Gastrocnemius medialis (tissue), 4 donors: ENCODE data around the gene ELL2. TPM values are rescaled to one million over a fixed set of nuclear protein-coding genes. Genes with fewer than 3 reads are reported as not detected.
A peak's percentile ranks its signal among the peaks of the same experiment; 100 is the strongest.

Experiments used
- ATAC-seq, 2 donors: fragments of 150-250 bp; one replicate each; pipeline ENCODE4 v1.9.1; 2016
- DNase-seq, 2 donors: peaks; one replicate each; pipeline ENCODE4 v3.0.0-alpha.2; 2019
- H3K27ac ChIP-seq, 4 donors: fragments of 200-600 bp; sonication (generic); 1 replicate in 1 of 4; 2 replicates in 3 of 4; pipeline ENCODE4 v1.5.1; 2016 to 2018; ENCODE audit warnings: mild to moderate bottlenecking in 2 of 4, moderate library complexity in 1 of 4
- H3K27me3 ChIP-seq, 3 donors: fragments of 200-600 bp; sonication (generic) in 2 of 3; 1 replicate in 1 of 3; 2 replicates in 2 of 3; pipeline versions ENCODE4 v1.5.1 to v1.6.0; 2016 to 2019; ENCODE audit warnings: mild to moderate bottlenecking in 1 of 3, moderate library complexity in 1 of 3
- H3K36me3 ChIP-seq, 2 donors: fragments of 200-600 bp; sonication (generic) in 1 of 2; one replicate each; pipeline ENCODE4 v1.5.1; 2017 to 2018
- H3K4me1 ChIP-seq, 2 donors: fragments of 200-600 bp; sonication (generic) in 1 of 2; one replicate each; pipeline ENCODE4 v1.5.1; 2016 to 2017; ENCODE audit warnings: mild to moderate bottlenecking in 2 of 2
- H3K4me3 ChIP-seq, 4 donors: fragments of 200-600 bp; sonication (generic) in 3 of 4; 1 replicate in 1 of 4; 2 replicates in 3 of 4; pipeline ENCODE4 v1.5.1; 2016 to 2019; ENCODE audit warnings: mild to moderate bottlenecking in 2 of 4
- H3K9me3 ChIP-seq, 3 donors: fragments of 200-600 bp; sonication (generic) in 2 of 3; 1 replicate in 1 of 3; 2 replicates in 2 of 3; pipeline ENCODE4 v1.5.1; 2016 to 2019
- CTCF ChIP-seq, 5 experiments: fragments of 450-650 bp in 3 of 5; fragments of 200-600 bp in 2 of 5; sonication (generic) in 2 of 5; IDR thresholded peaks in 4 of 5; conservative IDR thresholded peaks in 1 of 5; 1 replicate in 4 of 5; 2 replicates in 1 of 5; pipeline ENCODE4 v1.5.1; 2016 to 2019; ENCODE audit warnings: antibody characterized with exemption in 5 of 5, mild to moderate bottlenecking in 3 of 5, moderate library complexity in 3 of 5
- POLR2A ChIP-seq, 2 donors: fragments of 450-650 bp; IDR thresholded peaks; one replicate each; pipeline ENCODE4 v1.6.1; 2017; ENCODE audit warnings: antibody characterized with exemption in 2 of 2, mild to moderate bottlenecking in 2 of 2, moderate library complexity in 2 of 2
- in situ Hi-C, 4 donors: fragments of 200-750 bp; cut with MboI; loops; one replicate each; pipeline versions ENCODE4 v1.15.0 to v1.8.0; 2017; ENCODE audit warnings: low sequenced_read_pairs in 4 of 4
- intact Hi-C: fragments of 100-400 bp; cut with DNase I; formaldehyde crosslinking; loops from one replicate; pipeline ENCODE4 v1.15.1; 2023; ENCODE audit warnings: low total_unique reads
- total RNA-seq, 4 donors: library from RNA; depleted of rRNA; stranded (reverse); fragments of >200 nt; gene quantifications; one replicate each; pipeline versions ENCODE4 v1.1.0 to v1.2.3, GENCODE V29; 2016

Gene ELL2
- total RNA-seq, 4 donors from 2014 or later = 35.2 to 64.5 (median 42.9) TPM

GRCh38 chr5:95917207-95917606 is 44.4 kb downstream of the ELL2 start:
- Histone ChIP-seq H3K27me3 (no peaks in the 10 kb centered on the region), H3K36me3 (no peaks in the 10 kb centered on the region), H3K27ac (no peak overlapping the region), H3K9me3 (no peaks in the 10 kb centered on the region), H3K4me3 (no peak overlapping the region), H3K4me1 (peaks cover 22 to 28% of the 10 kb centered on the region in 2 donors)
- TF ChIP-seq CTCF (IDR thresholded peaks at IDR 0.05 in 4 of 5, conservative IDR thresholded peaks at IDR 0.05 in 1 of 5) = no peak
- TF ChIP-seq POLR2A (IDR thresholded peaks at IDR 0.05) = no peak
- ATAC-seq (no peak), DNase-seq (no peak)
- in situ Hi-C loops (no loop called here), intact Hi-C loops (loop anchor here (5.0 kb wide), 1 partner anchor 40 kb away; no protein-coding TSS in a partner anchor)

GRCh38 chr5:95916687-95917085 is 45.0 kb downstream of the ELL2 start:
- intact Hi-C loops (loop anchor here (5.0 kb wide), 1 partner anchor 41 kb away; no protein-coding TSS in a partner anchor), in situ Hi-C loops (no loop called here)
- DNase-seq (no peak), ATAC-seq (no peak)
- no peak overlapping the region for H3K4me3 ChIP-seq
- peaks cover 22 to 29% of the 10 kb centered on the region in 2 donors for H3K4me1 ChIP-seq
- no peaks in the 10 kb centered on the region for H3K36me3 ChIP-seq
- TF ChIP-seq CTCF (IDR thresholded peaks at IDR 0.05 in 4 of 5, conservative IDR thresholded peaks at IDR 0.05 in 1 of 5) (no peak), POLR2A (IDR thresholded peaks at IDR 0.05) (no peak)
- no peaks in the 10 kb centered on the region for H3K9me3 ChIP-seq
- no peak overlapping the region for H3K27ac ChIP-seq
- no peaks in the 10 kb centered on the region for H3K27me3 ChIP-seq

GRCh38 chr5:95915999-95916686 is 45.5 kb downstream of the ELL2 start:
- Histone ChIP-seq H3K4me1 (peaks cover 22 to 33% of the 10 kb centered on the region in 2 donors), H3K4me3 (no peak overlapping the region), H3K36me3 (no peaks in the 10 kb centered on the region), H3K27me3 (no peaks in the 10 kb centered on the region), H3K9me3 (no peaks in the 10 kb centered on the region), H3K27ac (no peak overlapping the region)
- no peak for ATAC-seq
- in situ Hi-C loops = no loop called here
- intact Hi-C loops = loop anchor here (5.0 kb wide), 1 partner anchor 41 kb away; no protein-coding TSS in a partner anchor
- DNase-seq = no peak
- TF ChIP-seq CTCF (IDR thresholded peaks at IDR 0.05 in 4 of 5, conservative IDR thresholded peaks at IDR 0.05 in 1 of 5) (no peak), POLR2A (IDR thresholded peaks at IDR 0.05) (no peak)

GRCh38 chr5:95913663-95914062 is 48.0 kb downstream of the ELL2 start:
- DNase-seq (no peak), ATAC-seq (peak; percentile 56 to 78)
- intact Hi-C loops = no loop called here
- Histone ChIP-seq H3K9me3 (no peaks in the 10 kb centered on the region), H3K4me1 (peaks cover 27 to 50% of the 10 kb centered on the region in 2 donors), H3K27ac (no peak overlapping the region), H3K36me3 (no peaks in the 10 kb centered on the region), H3K27me3 (no peaks in the 10 kb centered on the region), H3K4me3 (no peak overlapping the region)
- in situ Hi-C loops = no loop called here
- no peak for TF ChIP-seq POLR2A (IDR thresholded peaks at IDR 0.05)
- TF ChIP-seq CTCF (IDR thresholded peaks at IDR 0.05 in 4 of 5, conservative IDR thresholded peaks at IDR 0.05 in 1 of 5) = no peak
